ENCODE results near the gene IL21.

The IL21 gene

DNA sequence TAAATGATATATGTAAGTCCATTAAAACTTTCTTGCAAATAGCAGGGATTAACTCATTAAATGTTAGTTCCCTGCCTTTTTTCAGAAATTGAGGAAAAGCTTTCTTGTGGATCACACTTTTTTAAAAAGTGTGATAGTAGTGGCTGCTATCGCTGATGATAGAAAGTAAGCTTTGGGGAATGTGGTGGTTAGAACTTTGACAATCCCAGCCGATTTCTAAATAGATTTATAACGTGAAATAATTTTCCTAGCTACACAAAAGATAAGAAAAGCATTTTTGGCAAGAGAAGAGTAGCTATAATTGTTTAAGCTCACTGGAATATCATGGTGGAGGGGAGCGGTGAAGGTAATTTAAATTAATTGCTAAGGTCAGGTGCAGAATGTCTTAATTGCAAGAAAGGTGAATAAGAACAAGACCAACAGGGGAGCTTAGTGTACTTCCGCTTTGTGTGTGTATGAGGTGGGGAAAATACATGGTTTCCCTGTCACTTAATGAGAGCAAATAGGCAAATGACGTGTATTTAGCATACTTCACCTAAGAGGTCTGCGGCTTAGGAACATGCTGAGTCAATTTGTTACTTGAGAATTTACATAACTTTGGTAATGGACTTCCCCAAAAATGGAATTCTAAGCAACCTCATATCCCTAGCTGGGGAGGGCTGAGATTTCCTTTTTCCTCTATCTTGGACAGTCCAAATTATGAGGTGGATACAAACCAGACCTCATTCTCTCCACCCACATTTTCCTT is 11.7 kb upstream of the IL21 start:
- DNase-seq (ENCODE audit: low read depth), result no peak

DNA sequence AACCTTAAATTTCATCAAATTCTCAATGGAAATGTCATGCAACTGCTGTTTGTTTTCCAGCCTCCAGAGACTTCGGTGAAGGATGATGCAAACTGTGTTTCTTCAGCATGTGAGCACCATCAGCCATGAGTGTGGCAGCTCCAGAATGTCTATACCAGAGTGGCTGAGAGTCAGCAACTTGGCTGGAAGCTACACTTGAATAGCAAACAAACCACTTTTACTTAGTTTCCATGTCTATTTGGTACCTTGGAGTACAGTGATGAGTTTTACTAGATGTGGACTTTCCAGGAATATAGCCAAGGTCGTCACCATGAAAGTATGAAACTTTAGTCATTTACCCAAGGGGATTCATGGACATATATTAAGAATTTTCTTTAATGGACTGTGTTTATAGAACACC is 4.3 kb upstream of the IL21 start:
- no peak for DNase-seq (ENCODE audit: low read depth)

DNA sequence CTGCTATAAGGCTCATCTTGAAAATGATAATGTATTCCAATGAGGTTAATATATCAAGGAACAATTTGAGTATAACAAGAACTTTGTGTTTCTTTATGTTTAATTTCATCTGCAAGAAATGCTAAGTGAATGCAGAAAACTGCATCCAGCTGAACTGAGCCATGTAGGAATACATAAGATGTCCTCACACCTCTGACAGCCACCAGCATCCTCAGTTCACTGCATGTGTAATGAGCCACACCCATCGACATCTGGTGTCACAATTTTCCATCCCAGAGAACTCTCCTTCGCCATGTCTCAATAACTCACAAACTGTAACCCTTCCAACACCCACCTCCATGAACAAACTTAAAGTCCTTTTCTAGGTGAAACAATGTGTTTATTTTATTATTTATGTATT is 3.3 kb upstream of the IL21 start:
- DNase-seq (ENCODE audit: low read depth), result no peak

DNA sequence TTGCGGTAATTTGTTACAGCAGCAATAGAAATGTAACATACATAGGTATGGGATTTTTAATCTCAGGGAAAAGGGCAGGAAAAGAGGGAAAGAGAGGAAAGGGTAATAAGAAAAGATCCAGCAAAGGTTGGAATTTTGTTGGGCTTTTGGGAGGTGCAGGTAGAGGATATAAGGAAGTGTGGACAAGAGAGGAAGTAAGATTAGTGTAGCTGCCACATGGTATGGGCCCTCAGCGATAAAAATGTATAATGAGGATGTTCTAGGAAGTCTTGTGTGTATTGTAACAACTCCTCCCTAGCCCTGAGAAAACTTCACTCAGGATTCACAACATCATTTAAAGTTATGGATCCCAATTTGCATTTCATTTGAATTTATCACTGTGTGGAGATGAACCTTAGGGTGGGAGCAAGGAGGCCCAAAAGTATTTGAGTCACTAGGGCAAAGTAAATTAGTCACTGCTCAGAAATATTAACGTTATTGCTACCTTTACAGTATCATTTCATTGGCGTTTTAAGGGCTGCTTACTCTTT is 2.8 kb upstream of the IL21 start:
- no peak for DNase-seq (ENCODE audit: low read depth)

DNA sequence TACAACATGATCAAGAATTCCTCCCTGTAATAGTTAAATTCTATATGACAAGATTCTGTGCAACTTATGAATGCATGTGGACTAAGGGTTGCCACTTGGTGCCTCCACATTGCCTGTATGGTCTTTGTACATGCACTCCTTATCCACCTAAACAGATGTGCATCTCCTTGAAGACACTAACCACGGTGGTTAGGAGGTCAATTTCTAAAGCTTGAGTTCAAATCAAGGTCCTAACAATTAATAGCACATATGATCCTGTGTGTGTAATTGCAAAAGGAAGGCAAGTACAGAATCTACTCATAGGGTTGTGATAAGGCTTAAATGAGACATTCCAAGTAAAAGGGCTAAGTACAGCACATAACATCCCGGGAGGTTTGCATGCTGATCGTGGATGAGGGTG is 1.5 kb upstream of the IL21 start:
- no peak for DNase-seq (ENCODE audit: low read depth)

DNA sequence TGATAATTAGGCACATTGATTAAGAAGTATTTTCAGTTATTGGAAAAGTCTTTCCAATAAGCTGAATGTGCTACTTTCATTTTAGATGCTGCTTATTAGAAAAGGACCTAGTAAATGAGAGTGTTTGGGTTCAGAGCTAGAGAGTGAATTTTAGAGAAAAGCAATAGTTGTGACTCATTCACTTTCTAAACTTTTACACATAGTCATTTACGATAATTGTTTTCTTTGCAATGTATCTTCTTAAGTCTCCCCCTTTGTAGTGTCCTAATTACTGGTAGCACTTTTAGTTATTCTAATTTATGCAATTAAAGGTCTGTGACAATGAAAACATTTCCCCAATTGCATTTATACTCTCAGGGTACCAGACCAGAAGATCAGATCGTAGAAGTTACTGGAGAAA is 1.3 kb downstream of the IL21 start:
- DNase-seq (ENCODE audit: low read depth), result no peak

DNA sequence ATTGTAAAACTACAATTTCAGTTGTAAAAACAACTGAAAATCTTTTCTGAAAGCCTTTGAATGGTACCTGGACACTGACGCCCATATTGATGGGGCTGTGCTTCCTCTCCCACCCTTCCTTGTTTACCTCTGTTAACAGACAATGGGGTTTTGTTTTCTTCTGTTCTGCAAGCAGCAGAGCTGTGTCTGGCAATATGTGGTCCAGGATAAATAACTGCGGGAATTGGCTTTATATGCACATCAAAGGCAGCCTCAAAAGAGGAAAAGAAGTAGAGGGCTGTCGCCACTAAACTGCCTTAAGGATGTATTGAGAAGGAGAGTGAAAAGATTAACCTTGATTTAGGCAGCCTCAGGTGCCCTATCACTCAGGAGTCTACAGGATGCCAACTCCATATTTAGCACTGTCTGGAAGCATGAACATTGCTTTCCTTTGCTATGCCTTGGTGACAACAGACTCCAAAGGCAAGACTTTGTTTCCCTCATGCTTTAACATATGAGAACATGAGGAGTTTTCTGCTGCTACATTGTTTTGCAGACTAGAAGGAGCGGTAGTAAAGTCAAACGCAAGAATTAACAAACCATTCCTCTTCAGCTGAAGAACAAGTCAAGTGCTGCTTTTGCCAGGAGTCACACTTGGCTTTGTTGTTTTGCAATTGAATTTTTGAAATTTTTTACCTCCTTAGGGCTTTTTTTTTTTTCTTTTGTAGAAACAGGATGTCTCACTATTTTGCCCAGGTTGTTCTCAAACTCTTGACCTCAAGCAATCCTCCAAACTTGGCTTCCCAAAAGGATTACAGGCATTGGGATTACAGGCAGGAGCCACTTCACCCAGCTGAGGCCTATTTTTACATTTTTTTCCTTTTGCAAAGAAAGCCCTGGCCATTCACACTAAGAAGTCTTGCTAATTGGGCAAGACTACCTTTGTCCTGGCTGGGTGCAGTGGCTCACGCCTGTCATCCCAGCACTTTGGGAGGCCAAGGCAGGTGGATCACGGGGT is 3.0 kb downstream of the IL21 start:
- no peak for DNase-seq (ENCODE audit: low read depth)

DNA sequence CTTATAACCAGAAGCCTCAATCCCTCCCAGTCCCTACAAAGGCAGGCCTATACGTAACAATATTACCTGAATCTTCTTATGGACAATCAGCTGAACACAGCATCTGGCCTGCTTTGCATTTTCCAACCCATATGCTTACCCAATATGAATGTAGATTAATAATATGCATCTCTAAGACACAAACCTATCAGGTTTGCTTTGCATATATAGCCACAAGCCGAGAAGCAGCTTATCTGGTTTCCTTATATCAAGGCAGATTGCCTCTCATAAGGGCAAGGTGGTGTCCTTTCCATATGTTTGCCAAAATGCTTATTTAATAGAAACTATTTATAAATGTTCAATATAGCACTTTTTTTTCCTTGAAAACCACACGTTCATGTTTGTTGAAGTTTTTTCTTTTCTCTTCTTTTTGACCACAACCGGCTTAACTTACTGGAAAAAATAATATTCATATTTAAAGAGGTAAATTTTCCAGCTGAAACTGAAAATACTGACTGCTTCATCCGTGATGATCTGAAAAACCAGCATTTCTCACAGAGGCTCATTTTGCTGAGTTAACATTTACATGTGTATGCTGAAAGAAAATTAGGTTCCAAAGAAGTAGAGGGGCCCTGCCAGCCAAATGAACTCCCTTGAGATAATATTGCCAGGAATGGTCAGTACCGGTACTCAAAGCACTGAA is 3.8 kb downstream of the IL21 start:
- no peak for DNase-seq (ENCODE audit: low read depth)

DNA sequence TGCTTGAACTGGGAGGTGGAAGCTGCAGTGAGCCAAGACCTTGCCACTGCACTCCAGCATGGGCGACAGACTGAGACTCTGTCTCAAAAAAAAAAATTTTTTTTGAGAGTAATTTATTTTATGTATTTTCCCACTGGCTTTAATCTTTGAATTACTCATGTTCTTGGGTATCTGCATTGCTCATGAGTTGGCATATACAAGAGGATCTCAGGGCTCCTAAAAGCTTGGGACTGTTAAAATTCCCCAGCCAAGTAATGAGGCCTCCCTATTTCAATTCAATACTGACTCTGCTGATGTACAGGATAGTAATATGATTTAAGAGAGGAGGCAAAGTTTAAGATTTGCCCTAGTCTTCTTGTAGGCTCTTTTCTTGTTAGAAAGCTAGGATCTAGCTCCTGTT is 6.2 kb downstream of the IL21 start:
- DNase-seq (ENCODE audit: low read depth), result no peak

DNA sequence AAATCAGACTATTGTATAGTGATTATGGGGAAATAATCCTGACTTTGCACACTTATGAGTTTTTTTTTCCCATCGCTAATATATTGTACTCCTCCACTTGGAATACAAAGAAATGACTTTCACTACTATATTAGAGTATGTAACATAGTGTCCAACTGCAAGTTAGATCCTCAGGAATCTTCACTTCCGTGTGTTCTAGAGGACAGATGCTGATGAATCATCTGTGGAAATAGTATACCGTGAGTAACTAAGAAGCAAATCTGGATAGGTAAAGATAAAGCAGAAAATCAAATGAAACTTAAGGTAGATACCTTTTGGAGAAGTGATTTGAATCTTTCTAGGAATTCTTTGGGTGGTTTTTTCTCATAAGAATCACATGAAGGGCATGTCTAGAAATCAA is 8.3 kb downstream of the IL21 start:
- DNase-seq (ENCODE audit: low read depth), result no peak

DNA sequence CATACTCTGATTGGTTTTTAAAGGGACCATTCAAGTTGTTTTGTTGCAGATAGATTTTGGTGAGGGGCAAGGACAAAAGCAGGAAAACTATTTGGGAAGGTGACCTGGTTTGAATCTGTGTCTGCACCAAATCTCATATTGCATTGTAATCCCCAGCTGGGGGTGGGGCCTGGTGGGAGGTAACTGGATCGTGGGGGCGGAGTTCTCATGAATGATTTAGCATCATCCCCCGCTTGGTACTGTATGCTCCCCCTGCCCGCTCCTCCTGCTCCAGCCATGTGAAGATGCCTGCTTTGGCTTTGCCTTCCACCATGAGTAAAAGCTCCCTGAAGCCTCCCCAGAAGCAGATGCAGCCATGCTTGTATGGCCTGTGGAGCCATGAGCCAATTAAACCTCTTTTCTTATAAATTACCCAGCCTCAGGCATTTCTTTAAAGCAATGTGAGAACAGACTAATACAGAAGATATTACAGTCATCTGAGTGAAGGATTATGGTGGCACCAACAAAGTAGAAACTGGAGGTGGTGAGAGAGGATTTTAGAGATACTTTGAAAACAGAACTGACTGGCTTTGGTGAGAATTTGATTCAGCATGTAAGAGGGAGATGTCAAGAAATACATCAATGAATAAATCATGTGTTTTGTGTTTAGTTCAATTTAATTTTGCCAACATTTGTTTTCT is 14.4 kb downstream of the IL21 start:
- DNase-seq (ENCODE audit: low read depth), result no peak

DNA sequence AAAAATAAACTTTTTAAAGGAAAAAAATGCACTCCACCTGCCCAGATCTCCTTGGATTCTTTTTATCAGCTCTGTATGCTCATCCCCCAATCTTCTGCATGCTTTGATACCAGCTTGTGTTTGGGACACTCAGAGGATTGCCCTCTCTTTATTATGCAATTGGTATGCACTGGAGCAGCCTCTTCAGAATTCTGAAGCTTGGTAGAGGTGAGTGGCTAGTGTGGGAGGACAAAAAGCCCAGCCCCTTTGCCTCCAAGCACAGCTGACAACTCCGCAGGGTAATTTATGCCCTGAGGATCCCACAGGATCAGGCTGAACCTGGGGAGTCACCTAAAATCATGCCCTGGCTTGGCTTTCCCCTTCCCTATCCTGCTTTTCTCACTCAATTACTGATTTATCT is 16.7 kb downstream of the IL21 start:
- DNase-seq (ENCODE audit: low read depth), result no peak

DNA sequence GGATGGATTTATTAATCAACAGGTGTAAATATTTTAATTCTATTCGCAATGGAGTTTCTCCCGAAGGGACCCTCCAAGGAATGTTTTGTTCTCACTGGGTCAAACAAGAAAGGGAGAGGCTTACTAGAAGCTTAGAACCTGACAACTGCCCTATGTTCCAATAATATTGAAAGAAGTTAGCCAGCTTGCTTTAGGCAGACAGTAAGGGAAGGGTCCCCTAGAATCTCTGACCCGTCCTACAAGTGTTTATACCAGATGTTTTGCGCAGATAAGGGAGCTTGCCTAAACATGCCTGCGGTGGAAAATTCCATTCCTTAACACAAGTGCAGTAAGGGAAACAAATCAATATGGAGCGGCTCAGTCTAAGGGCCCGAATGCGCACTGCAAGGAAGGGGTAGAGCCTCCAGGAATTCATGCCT is 17.7 kb downstream of the IL21 start:
- DNase-seq (ENCODE audit: low read depth), result no peak

DNA sequence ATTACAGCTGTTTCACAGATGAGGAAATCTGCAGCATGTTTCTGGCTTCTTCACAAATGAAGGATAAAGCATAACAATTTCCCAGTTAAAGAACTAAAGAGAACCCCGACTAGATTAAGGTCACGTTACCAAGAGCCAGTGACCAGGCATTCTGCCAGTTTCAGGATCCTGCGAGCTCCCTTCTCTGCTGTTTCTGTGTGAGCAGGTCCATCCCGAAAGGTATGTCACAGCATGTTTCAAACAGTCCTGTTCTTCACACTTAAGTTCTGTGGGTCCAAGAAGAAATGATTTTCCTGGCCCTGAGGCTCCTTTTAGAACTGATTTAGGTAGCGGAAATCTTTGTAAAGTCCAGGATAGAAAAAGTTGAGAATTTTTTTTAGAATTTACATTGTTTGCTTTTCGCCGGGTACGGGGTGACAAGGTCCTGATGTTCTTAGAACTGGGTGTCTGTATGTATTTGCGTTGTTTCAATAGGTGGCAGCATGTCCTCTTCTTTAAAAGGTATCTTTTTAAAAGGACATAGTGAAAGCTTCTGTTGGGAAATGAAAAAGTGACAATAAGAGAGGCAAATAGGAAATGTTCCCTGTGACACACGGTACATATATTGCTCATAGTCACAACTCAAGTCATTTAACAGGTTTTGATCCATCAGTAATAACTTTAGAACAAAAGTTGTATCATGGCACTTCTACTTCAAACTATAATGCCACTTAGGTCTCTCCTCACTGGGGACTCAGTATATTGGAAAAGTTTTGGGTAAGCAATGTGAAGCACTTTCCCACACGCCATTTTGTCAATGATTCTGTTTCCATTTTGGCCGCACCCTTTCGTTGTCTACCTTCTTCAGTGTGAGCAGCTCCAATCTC is 18.4 kb downstream of the IL21 start:
- DNase-seq (ENCODE audit: low read depth), result no peak

DNA sequence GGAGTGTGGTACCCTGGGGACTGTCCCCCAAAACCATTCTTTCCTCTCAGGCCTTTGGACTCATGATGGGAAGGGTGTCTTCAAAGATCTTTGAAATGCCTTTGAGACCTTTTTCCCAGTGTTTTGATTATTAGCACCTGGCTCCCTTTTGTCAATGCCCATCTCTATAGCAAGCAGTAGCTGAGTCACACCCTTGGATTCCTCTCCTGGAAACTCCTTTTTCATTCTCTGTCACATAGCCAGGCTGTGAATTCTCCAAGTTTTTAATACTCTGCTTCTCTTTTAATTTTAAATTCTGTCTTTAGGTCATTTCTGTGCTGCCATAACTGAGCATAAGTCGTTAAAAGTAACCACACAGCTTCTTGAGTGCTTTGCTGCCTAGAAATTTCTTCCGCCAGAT is 29.7 kb downstream of the IL21 start:
- DNase-seq (ENCODE audit: low read depth), result no peak

DNA sequence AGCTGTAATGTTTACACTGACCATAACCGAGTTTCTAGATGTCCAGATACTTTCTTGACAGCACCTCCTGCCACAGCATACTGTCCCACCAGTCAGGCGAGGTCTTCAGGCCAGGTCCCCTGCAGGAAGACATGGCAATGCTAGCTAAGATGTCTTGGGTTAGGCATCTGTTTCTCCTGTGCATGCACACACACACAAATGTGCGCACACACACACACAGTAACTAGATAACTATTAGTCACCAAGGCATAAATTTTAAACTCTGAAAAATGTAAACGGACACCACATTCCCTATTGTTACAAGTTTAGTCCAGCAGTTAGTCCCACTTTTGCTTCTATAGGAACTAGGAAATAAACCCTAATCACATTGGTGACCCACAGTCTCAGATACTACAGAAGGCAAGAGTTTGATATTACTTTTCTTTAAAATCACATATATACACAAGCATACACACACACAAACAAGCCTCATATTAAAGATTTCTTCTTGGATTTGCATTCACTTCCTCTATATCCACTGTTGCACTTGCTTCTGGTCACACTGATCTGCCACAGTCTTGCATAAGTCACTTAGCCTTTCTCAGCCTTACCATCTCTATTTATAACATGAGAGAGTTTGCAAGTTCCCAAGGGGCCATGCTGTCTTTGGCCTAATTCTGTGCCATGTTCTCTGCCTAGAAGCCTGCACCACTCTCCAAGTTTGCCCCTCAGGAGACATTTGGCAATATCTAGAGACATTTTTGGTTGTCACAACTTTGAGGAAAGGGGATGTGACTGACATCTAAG is 32.2 kb downstream of the IL21 start:
- DNase-seq (ENCODE audit: low read depth), result no peak

DNA sequence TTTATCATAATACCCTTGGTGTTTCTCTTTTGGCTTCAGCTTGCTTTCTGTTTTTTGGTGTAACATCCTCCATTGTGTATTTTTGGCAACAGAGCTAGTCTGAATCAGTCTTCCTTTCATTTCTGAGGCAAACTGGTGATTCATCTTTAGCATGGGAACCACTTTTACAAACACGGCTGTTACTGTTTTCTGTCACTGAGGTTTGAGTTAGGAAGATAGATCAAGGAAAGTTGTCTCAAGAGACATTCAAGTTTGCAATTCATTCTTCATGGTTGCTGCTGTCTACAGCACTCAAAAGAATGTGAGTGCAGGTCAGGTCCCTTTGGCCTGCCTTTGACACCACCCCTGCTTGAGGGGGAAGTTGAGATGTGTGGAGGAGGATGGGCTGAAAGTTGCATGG is 36.3 kb downstream of the IL21 start:
- no peak for DNase-seq (ENCODE audit: low read depth)

DNA sequence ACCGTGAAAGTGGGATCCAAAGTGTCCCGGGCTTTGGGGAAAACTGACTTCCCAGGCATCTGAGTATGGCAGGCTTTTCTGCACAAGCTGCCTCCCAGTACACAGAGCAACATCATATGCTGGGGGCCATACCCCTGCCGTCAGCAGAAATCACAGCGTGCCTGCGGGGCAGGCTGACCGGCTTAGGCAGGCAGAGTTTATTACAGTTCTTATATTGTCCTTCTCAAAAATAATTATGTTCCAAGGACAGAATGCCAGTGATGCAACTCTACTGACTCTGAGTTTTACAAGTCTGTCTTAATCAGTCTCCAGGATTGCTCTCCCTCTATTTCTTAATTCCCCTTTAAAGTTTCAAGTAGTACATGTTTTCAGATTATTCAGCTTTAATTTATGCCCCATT is 37.0 kb downstream of the IL21 start:
- DNase-seq (ENCODE audit: low read depth), result no peak

DNA sequence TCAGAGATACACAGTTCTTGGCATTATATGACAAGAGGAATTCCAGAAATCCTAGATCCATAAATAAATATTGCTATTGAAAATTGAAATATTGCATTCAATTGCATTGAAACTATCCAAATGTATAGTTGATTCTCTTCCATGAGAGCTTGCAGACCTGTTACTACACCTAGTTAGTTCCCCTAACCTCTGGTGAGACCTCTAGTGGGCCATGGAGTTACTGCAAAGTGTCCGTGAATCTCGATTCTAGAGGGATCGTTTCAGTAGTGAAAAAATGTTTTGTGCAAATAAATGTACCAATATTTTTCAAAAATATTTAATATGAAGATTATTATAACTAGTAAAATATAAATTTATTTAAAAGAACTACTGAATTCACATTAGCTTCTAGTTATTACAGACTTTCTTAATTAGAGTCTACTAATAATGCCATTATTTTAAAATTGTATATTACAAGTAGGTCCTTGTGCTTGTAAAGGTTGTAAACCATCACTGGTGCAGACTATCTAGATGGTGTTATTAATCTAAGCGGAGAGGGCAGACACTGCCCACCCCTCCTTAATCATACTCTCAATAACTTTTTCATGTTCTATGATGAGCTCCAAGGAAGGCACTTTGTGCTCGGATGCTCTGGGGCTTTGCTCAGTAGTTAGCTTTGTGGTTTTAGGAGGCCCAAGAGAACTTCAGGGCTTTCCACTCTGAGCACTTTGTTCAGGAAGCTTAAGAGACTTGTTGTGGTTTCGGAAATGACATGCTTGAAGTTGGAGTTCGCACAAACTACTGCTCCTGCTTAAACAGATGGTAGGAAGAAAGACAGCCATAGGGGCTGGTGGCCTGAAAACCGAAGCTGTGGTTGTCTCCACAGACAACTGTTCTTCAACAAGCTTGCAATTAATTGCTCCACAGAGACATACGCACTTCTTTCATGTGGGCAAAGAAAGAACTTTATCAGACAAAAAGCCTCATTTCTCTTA is 42.8 kb downstream of the IL21 start:
- DNase-seq (ENCODE audit: low read depth), result peak; percentile 31

Data from activated T-helper 9 cell treated with anti-CD3 and anti-CD28 coated beads, Interleukin-2, amount 50 U/mL, for 16 hours (primary cell).